ENCODE measurements around the gene PCSK5. TPM values are rescaled to one million over a fixed set of nuclear protein-coding genes. Genes with fewer than 3 reads are reported as not detected.

Gene PCSK5
- total RNA-seq, 6 experiments from 2014 or later = 1.4 to 5.8 (median 3.5) TPM

DNA sequence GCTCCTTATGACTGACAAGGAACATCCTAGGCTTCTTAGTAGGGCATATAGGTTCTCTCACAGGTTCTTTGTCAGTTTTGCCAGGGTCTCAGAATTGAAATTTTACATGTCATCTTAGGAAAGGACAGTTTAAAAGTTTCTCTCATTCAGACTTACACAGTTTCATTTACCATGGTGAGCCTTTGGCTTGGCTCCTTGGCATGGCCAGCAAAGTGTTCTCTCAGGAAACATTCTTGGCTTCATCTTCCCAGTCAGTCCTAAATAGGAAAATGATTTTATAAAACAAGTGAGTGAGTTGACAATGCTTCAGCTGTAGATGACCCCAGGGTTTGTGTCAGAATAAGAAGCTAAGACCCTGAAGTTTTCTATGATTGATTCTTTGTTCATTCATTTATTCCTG, 191.6 kb downstream of the PCSK5 start:
- Histone ChIP-seq H3K36me3 (no peaks in the 10 kb centered on the region), H3K27ac (no peak overlapping the region), H3K27me3 (no peaks in the 10 kb centered on the region), H3K9me3 (no peaks in the 10 kb centered on the region), H3K4me1 (no peaks in the 10 kb centered on the region), H3K4me3 (no peak overlapping the region)
- DNase-seq = no peak
- TF ChIP-seq POLR2A (IDR thresholded peaks at IDR 0.05) = no peak
- TF ChIP-seq CTCF (IDR thresholded peaks at IDR 0.05) = no peak
- intact Hi-C loops (cut with DNase I) = no loop called here
- no peak for ATAC-seq

- Histone ChIP-seq H3K4me1 (no peaks in the 10 kb centered on the region), H3K9me3 (no peaks in the 10 kb centered on the region), H3K27ac (no peak overlapping the region), H3K36me3 (no peaks in the 10 kb centered on the region), H3K4me3 (no peak overlapping the region), H3K27me3 (no peaks in the 10 kb centered on the region)
- WGBS (ENCODE audit: insufficient coverage, low coverage, low lambda C conversion rate, missing lambda C conversion rate) = 71% methylated on average over 2 of the region's 2 CpGs
- DNase-seq = no peak
- intact Hi-C loops (cut with DNase I) = no loop called here
- peak in 1 of 4 donors; percentile 51 for ATAC-seq
- no peak for TF ChIP-seq POLR2A (IDR thresholded peaks at IDR 0.05)
- no peak for TF ChIP-seq CTCF (IDR thresholded peaks at IDR 0.05)
These were observed 195.1 kb downstream of the PCSK5 start for GRCh38 chr9:76085596-76085995.

DNA sequence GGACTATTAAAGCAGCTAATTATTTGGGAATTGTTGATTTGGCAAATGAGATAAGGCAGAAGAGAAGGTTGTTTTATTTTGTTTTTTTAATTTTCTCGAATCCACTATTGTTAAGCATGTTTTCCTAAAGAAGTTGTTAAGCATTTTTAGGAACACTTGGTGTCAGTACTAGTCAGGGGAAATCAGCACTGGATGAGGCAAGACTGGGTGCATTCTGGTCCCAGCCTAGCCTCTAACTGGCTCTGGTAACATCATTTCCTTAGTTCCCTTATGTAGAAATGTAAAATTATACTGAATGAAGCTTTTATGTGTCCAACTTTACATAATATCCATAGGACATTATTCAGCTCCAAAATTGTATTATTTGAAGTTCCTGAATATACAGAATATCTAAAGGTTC, 196.1 kb downstream of the PCSK5 start:
- no peaks in the 10 kb centered on the region for H3K27me3 ChIP-seq
- WGBS (ENCODE audit: insufficient coverage, low coverage, low lambda C conversion rate, missing lambda C conversion rate) = 90% methylated on average over 1 of the region's 1 CpG
- ATAC-seq (peak in 1 of 4 donors; percentile 38), DNase-seq (no peak)
- no peak overlapping the region for H3K27ac ChIP-seq
- no peaks in the 10 kb centered on the region for H3K36me3 ChIP-seq
- no peaks in the 10 kb centered on the region for H3K9me3 ChIP-seq
- TF ChIP-seq CTCF (IDR thresholded peaks at IDR 0.05) (no peak), POLR2A (IDR thresholded peaks at IDR 0.05) (no peak)
- H3K4me1 ChIP-seq = no peaks in the 10 kb centered on the region
- H3K4me3 ChIP-seq = no peak overlapping the region
- intact Hi-C loops (cut with DNase I) = no loop called here

DNA sequence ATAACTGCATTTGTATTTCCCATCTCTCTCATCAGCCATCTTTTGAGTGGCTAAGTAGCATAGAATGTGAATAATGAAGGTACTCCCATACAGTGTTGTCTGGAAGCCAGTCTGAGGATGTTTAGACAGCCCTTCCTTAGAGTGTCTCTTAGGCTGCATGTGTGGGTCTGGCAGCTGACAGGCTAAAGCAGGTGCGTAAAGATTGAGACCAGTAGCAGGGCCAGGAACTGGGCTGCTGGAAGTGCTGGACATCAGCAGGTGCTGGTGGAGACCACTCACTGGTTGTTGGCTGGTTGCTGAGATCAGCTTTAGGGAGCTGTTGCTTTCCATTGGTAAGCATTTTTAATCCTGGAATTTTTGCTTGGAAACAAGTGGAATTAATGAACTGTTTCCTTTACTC, 197.5 kb downstream of the PCSK5 start:
- TF ChIP-seq CTCF (IDR thresholded peaks at IDR 0.05) = no peak
- TF ChIP-seq POLR2A (IDR thresholded peaks at IDR 0.05) = no peak
- DNase-seq (no peak), ATAC-seq (no peak)
- intact Hi-C loops (cut with DNase I) = no loop called here
- Histone ChIP-seq H3K9me3 (no peaks in the 10 kb centered on the region), H3K27ac (no peak overlapping the region), H3K36me3 (no peaks in the 10 kb centered on the region), H3K4me3 (no peak overlapping the region), H3K4me1 (no peaks in the 10 kb centered on the region), H3K27me3 (no peaks in the 10 kb centered on the region)
- WGBS (ENCODE audit: insufficient coverage, low coverage, low lambda C conversion rate, missing lambda C conversion rate) = 86% methylated on average over 1 of the region's 1 CpG

GRCh38 chr9:76090330-76090729, 199.9 kb downstream of the PCSK5 start:
- DNase-seq (no peak), ATAC-seq (no peak)
- Histone ChIP-seq H3K9me3 (no peaks in the 10 kb centered on the region), H3K4me3 (no peak overlapping the region), H3K27me3 (no peaks in the 10 kb centered on the region), H3K27ac (no peak overlapping the region), H3K36me3 (no peaks in the 10 kb centered on the region), H3K4me1 (no peaks in the 10 kb centered on the region)
- TF ChIP-seq POLR2A (IDR thresholded peaks at IDR 0.05) (no peak), CTCF (IDR thresholded peaks at IDR 0.05) (no peak)
- 83% methylated on average over 6 of the region's 6 CpGs for WGBS (ENCODE audit: insufficient coverage, low coverage, low lambda C conversion rate, missing lambda C conversion rate)
- intact Hi-C loops (cut with DNase I) = no loop called here

Data from right lobe of liver (tissue), 6 donors.